ENCODE results near the gene BZW1.

- TF ChIP-seq POLR2A (IDR thresholded peaks at IDR 0.05) (no peak), CTCF (IDR thresholded peaks at IDR 0.05) (no peak)
Measured at GRCh38 chr2:200809506-200810251, 2.0 kb upstream of the BZW1 start.
